Adrenal gland (tissue), 12 donors: Measurements from ENCODE around the gene CRY1. TPM values are rescaled to one million over a fixed set of nuclear protein-coding genes. Genes with fewer than 3 reads are reported as not detected.
"Not testable (repeated sequence)": the region's sequence is repeated elsewhere in the genome, so short reads cannot be mapped to it uniquely, and the experiment has no call there.

Experiments used
- DNase-seq, 7 donors: peaks; one replicate each; pipeline ENCODE4 v3.0.0-alpha.2; 2019 to 2020
- H3K27ac ChIP-seq, 5 donors: fragments of 200-600 bp; sonication (generic) in 4 of 5; 1 replicate in 3 of 5; 2 replicates in 2 of 5; pipeline versions ENCODE4 v1.5.1 to v1.8.0; 2016 to 2020; ENCODE audit warnings: mild to moderate bottlenecking in 1 of 5
- H3K27me3 ChIP-seq: fragments of 200-600 bp; 2 replicates; pipeline ENCODE4 v1.8.0; 2021
- H3K36me3 ChIP-seq, 2 donors: fragments of 200-600 bp; replicated peaks in 1 of 2; 1 replicate in 1 of 2; 2 replicates in 1 of 2; pipeline versions ENCODE4 v1.5.1 to v1.8.0; 2018 to 2022
- H3K4me1 ChIP-seq, 2 donors: fragments of 200-600 bp; replicated peaks in 1 of 2; 1 replicate in 1 of 2; 2 replicates in 1 of 2; pipeline versions ENCODE4 v1.5.1 to v1.8.0; 2018 to 2021
- H3K4me3 ChIP-seq, 4 donors: fragments of 200-600 bp; sonication (generic) in 3 of 4; one replicate each; pipeline ENCODE4 v1.5.1; 2016 to 2018
- H3K9me3 ChIP-seq, 3 donors: fragments of 200-600 bp; sonication (generic) in 1 of 3; replicated peaks in 1 of 3; 1 replicate in 2 of 3; 2 replicates in 1 of 3; pipeline versions ENCODE4 v1.5.1 to v1.8.0; 2016 to 2021
- CTCF ChIP-seq, 6 experiments: fragments of 450-650 bp in 4 of 6; fragments of 200-600 bp in 2 of 6; sonication (generic) in 1 of 6; IDR thresholded peaks; 1 replicate in 5 of 6; 2 replicates in 1 of 6; pipeline versions ENCODE4 v1.5.1 to v1.8.0; 2016 to 2021; ENCODE audit warnings: antibody characterized with exemption in 6 of 6, mild to moderate bottlenecking in 2 of 6, moderate library complexity in 1 of 6
- POLR2A ChIP-seq, 2 donors: fragments of 450-650 bp; IDR thresholded peaks; one replicate each; pipeline ENCODE4 v1.6.1; 2017; ENCODE audit warnings: antibody characterized with exemption in 2 of 2, mild to moderate bottlenecking in 2 of 2, moderate library complexity in 1 of 2
- WGBS, 4 donors: extraction: QIAGEN DNeasy Blood & Tissue Kit in 2 of 4; methylation state at CpG; one replicate each; pipeline versions ENCODE4 v1.1.5 to v1.1.7; 2013 to 2017; 5-methylcytosine and 5-hydroxymethylcytosine counted together
- intact Hi-C, 2 donors: fragments of 100-400 bp; cut with DNase I; formaldehyde crosslinking; loops; one replicate each; pipeline versions ENCODE4 v1.14.1 to v1.15.0; 2022 to 2023
- polyA plus RNA-seq, 3 donors: library from polyadenylated mRNA; stranded (reverse); fragments of 200-250 nt in 2 of 3; fragments of 350-450 nt in 1 of 3; fragmentation: Illumina TruSeq in 1 of 3; extraction: RNeasy Lipid Tissue Mini Kit (QIAGEN cat#74804) in 1 of 3; gene quantifications; one replicate each; pipeline ENCODE4 v1.2.3, GENCODE V29; 2013 to 2014
- total RNA-seq, 9 donors: library from RNA; depleted of rRNA in 4 of 9; stranded (reverse); fragments of >200 nt in 4 of 9; fragments of 120-200 nt in 1 of 9; fragmentation: NEBNext Ultra II Directional in 1 of 9; extraction: Animal tissue kit (Norgen Biotek cat#: 25700) in 1 of 9; gene quantifications; one replicate each; pipeline versions ENCODE4 v1.1.0 to v1.2.4, GENCODE V29; 2013 to 2023
- donor health status: healthy with polysubstance abuse.
- donor health status: Bipolar disorder and iron deficiency.
- donor health status: DM: yes; HTN: yes; CAD: no.
- donor health status: DM: no; HTN: no; CAD: no.
- donor health status: DM: no; HTN: no; CAD: no.
- donor health status: DM: yes; HTN: yes; CAD: no.

The CRY1 gene
- total and polyA plus RNA-seq, 12 donors = 4.7 to 51.5 (median 11.6) TPM

GRCh38 chr12:107012736-107013425 is 80.5 kb downstream of the CRY1 start:
- intact Hi-C loops = no loop called here
- H3K27me3 ChIP-seq = no peaks in the 10 kb centered on the region
- no peak for DNase-seq
- H3K27ac ChIP-seq = no peak overlapping the region
- no peaks in the 10 kb centered on the region for H3K36me3 ChIP-seq
- H3K9me3 ChIP-seq = no peaks in the 10 kb centered on the region
- peaks cover 0 to 6% of the 10 kb centered on the region in 2 donors for H3K4me1 ChIP-seq
- TF ChIP-seq POLR2A (IDR thresholded peaks at IDR 0.05) (no peak), CTCF (IDR thresholded peaks at IDR 0.05) (no peak)
- WGBS, 4 donors = 94 to 100% (median 99%) methylated on average over 1 of the region's 1 CpG
- no peak overlapping the region for H3K4me3 ChIP-seq

- H3K36me3 ChIP-seq = no peaks in the 10 kb centered on the region
- no peak overlapping the region for H3K27ac ChIP-seq
- intact Hi-C loops = no loop called here
- no peaks in the 10 kb centered on the region for H3K27me3 ChIP-seq
- no peaks in the 10 kb centered on the region for H3K4me1 ChIP-seq
- no peaks in the 10 kb centered on the region for H3K9me3 ChIP-seq
- no peak overlapping the region for H3K4me3 ChIP-seq
- DNase-seq = no peak
- TF ChIP-seq POLR2A (IDR thresholded peaks at IDR 0.05) (no peak), CTCF (IDR thresholded peaks at IDR 0.05) (no peak)
- 93 to 96% (median 96%) methylated on average over 2 of the region's 2 CpGs for WGBS, 4 donors
Observed at GRCh38 chr12:107011519-107011918, 81.8 kb downstream of the CRY1 start.

- Histone ChIP-seq H3K9me3 (no peaks in the 10 kb centered on the region), H3K27me3 (no peaks in the 10 kb centered on the region), H3K4me3 (no peak overlapping the region), H3K4me1 (no peaks in the 10 kb centered on the region), H3K36me3 (no peaks in the 10 kb centered on the region), H3K27ac (no peak overlapping the region)
- 95 to 97% (median 97%) methylated on average over 4 of the region's 4 CpGs for WGBS, 4 donors
- intact Hi-C loops = no loop called here
- DNase-seq = no peak
- TF ChIP-seq CTCF (IDR thresholded peaks at IDR 0.05) (no peak), POLR2A (IDR thresholded peaks at IDR 0.05) (no peak)
Observed at GRCh38 chr12:107007411-107007810, 85.9 kb downstream of the CRY1 start.

GRCh38 chr12:107002665-107003064 is 90.7 kb downstream of the CRY1 start:
- H3K27me3 ChIP-seq, H3K4me3 ChIP-seq, DNase-seq, intact Hi-C loops, H3K9me3 ChIP-seq, H3K36me3 ChIP-seq, H3K4me1 ChIP-seq, H3K27ac ChIP-seq: not testable (repeated sequence)
- WGBS, 4 donors = 69 to 82% (median 81%) methylated on average over 4 of the region's 4 CpGs

- intact Hi-C loops = no loop called here
- H3K36me3 ChIP-seq = no peaks in the 10 kb centered on the region
- peak overlapping the region in 1 of 4 donors; percentile 1 for H3K4me3 ChIP-seq
- H3K27ac ChIP-seq = peak overlapping the region in 1 of 5 donors; percentile 68
- peaks cover 0 to 4% of the 10 kb centered on the region in 2 donors for H3K4me1 ChIP-seq
- TF ChIP-seq POLR2A (IDR thresholded peaks at IDR 0.05) (no peak), CTCF (IDR thresholded peaks at IDR 0.05) (no peak)
- 51 to 82% (median 69%) methylated on average over 6 of the region's 6 CpGs for WGBS, 4 donors
- DNase-seq = peak in 5 of 7 donors; percentile 36 to 75 (median 59)
- no peaks in the 10 kb centered on the region for H3K27me3 ChIP-seq
- no peaks in the 10 kb centered on the region for H3K9me3 ChIP-seq
Observed at GRCh38 chr12:106999446-106999845, 93.9 kb downstream of the CRY1 start.
